Stimulated activated CD4-positive, alpha-beta T cell treated with anti-CD3 and anti-CD28 coated beads, Interleukin-1b, Interleukin-23, amount 100 ng/mL, for 4 hours (primary cell): ENCODE measurements around the gene HIVEP2.
A peak's percentile ranks its signal among the peaks of the same experiment; 100 is the strongest.

Experiments
- DNase-seq, 2 donors: peaks; one replicate each; pipeline ENCODE4 v3.0.0-alpha.2; 2020; ENCODE audit warnings: low read depth in 2 of 2

The HIVEP2 gene

GRCh38 chr6:142925575-142926110, 19.3 kb downstream of the HIVEP2 start:
- no peak for DNase-seq

DNA sequence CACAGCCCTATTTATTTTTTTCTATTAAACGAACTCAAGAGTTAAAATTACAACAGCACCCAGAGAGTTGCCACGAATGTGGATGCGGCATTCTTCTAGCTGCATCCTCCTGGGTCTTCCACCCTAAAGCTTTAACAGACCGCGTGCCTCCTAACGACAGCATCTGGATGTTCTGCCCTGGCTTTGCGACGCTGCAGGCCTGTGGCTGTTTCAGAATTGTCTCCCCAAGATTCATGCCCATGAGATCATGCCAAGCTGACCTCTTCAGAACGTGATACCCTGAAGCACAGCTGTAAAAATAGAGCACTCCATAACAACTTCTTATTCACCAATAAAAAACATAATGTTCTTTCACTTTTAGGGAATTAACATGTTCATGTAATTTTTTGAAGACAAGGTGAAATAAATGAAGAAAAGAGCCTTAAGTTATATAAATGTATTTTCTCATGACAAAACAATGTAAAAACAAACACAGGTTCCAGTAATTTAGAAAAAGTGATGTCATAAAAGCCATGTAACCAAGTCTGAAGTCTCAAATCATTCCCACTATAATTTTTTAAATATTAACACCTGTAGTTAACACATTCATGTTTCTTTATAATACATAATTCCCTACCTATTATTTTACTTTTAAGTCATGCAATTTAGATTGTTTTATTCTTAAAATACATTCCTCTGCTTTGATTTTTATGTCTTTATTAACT, 26.5 kb downstream of the HIVEP2 start:
- no peak for DNase-seq

GRCh38 chr6:142916881-142917280, 28.1 kb downstream of the HIVEP2 start:
- DNase-seq, result no peak

DNA sequence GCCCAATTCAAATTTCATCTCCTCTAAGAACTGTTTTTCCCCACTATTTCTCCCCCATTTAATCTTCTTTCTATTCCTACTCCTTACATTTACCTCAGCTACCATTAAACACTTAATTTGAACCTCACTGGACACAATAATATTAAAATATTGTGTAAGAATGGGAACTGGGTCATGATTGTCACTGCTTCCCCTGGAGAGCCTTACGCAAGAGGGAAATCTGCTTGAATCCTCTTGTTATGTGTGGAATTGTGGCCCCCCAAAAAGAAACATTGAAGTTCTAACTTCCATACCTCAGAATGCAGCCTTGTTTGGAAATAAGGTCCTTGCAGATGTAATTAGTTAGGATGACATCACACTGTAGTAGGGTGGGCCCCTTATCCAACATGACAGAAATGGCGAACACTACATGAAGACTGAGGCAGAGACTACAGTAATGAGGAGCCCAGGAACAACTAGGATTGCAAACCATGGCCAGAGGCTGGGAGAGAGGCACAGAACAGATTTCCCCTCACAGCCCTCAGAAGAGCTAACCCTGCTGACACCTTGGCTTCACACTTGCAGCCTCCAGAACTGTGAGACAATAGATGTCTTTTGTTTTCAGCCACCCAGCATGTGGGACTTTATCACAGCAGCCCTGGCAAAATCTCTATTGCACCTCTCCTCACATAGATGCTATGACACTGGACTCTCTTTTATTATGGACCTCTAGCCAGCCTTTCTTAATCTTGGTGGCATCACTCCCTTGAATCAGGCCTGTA, 29.9 kb downstream of the HIVEP2 start:
- no peak for DNase-seq

GRCh38 chr6:142914369-142914768, 30.6 kb downstream of the HIVEP2 start:
- no peak for DNase-seq

DNA sequence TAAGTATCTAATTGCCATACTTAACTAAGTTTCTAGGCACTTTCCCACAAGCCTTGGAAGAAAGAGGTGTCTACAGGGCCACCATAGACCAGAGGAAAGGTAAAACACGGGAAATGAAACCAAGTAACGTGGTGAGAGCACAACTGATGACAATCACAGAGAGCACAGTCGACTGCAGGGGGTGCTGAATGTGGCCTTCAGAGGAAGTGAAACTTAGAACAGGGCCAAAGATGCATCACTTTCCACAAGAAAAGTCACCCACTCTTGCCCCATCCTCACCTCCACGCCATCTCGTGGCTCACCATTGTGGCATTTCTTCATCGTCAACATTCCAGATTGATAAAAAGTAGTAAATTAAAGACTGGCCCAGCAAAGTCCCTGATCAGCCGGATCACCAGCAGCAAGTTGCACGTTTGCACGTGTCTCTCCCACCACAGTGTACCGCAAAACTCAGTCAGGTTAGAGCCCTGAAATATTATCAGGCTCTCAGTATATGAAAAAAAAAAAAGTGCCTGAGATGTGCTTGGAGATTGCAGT, 31.4 kb downstream of the HIVEP2 start:
- DNase-seq, result peak; percentile 37 to 50

- no peak for DNase-seq
These were observed 31.9 kb downstream of the HIVEP2 start for GRCh38 chr6:142913036-142913510.

DNA sequence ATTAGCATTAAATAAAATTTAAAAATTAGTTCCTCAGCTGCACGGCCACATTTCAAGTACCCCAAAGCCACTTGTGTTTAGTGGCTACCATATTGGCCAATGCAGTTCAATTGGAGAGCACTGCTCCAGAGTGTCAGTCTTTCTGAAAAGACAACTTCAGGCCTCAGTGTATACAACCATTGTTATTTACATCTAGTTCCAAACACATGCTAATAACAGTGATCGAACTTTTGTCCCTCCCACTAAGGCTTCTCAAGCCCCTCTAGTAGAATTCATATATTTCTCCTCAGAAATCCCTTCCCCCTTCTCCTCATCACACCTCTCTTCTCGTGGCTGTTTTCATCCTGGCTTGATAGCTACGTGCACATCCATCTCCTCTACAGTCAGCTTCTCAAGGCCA, 32.9 kb downstream of the HIVEP2 start:
- no peak for DNase-seq

DNA sequence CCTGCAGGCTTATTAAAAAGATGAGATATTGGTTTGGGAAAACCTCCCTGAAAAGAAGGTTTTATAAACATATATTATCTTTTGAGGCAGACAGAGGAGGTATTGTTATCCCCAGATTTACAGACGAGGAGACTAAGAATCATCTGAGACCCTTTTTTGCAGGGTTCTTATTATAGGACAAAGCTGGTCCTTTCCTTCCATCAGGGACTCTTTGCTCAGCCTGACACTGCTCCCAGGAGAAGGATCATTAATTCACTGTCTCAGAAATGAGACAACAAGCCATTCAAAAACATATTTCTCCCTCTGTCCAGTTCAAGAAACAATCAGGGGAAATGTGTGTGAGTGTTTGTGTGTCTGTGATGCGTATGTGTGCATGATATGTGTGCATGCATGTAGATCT, 33.5 kb downstream of the HIVEP2 start:
- DNase-seq, result no peak

- DNase-seq, result no peak
These were observed 35.3 kb downstream of the HIVEP2 start for GRCh38 chr6:142909686-142910085.

- DNase-seq, result no peak
These were observed 36.7 kb downstream of the HIVEP2 start for GRCh38 chr6:142908235-142908634.

GRCh38 chr6:142907544-142907943, 37.4 kb downstream of the HIVEP2 start:
- DNase-seq, result no peak

DNA sequence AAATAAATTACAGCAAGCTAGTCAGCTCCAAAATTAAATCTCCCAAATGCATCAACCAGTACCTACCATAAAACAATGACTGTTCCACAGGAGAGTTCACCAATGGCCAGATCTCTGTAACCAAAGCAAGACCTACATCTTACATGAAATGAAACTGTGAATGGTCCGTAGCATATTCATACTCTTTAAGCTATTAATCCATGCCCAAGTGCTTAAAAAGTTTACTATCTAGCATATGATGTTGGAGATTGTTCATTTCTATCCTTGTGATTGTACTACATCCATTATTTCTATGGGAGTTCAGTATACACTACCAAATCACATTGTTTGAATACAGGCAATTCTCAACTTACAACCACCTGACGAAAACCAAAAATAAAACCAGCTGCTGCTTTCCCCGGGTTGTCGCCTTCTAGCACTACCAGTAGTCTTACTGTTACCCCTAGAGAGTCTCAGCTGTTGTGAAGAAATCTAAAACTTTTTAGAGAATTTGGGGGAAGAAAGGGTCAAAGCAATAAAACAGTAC, 38.0 kb downstream of the HIVEP2 start:
- DNase-seq, result no peak

- DNase-seq, result no peak
These were observed 41.2 kb downstream of the HIVEP2 start for GRCh38 chr6:142903812-142904211.

GRCh38 chr6:142902636-142903053, 42.3 kb downstream of the HIVEP2 start:
- DNase-seq, result peak; percentile 29 to 30

DNA sequence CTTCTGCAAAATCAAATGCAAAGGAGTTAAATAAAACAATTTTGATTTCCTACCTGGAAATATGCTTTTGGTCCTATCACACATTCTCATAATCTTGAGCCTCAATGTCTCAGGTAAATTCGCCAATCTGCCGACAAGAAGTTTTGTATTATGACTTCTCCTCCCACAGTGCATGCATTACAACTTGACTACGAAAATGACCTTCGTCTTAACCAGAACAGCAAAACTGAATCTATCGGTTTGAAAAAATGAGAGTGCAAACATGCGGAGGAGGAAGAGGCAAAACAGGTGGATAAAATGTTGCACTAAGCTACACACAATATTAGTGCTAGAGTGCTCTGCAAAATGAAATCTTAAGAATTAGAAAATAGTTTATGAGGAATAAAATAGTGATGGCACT, 43.4 kb downstream of the HIVEP2 start:
- DNase-seq, result no peak

GRCh38 chr6:142900227-142900971, 44.6 kb downstream of the HIVEP2 start:
- no peak for DNase-seq

DNA sequence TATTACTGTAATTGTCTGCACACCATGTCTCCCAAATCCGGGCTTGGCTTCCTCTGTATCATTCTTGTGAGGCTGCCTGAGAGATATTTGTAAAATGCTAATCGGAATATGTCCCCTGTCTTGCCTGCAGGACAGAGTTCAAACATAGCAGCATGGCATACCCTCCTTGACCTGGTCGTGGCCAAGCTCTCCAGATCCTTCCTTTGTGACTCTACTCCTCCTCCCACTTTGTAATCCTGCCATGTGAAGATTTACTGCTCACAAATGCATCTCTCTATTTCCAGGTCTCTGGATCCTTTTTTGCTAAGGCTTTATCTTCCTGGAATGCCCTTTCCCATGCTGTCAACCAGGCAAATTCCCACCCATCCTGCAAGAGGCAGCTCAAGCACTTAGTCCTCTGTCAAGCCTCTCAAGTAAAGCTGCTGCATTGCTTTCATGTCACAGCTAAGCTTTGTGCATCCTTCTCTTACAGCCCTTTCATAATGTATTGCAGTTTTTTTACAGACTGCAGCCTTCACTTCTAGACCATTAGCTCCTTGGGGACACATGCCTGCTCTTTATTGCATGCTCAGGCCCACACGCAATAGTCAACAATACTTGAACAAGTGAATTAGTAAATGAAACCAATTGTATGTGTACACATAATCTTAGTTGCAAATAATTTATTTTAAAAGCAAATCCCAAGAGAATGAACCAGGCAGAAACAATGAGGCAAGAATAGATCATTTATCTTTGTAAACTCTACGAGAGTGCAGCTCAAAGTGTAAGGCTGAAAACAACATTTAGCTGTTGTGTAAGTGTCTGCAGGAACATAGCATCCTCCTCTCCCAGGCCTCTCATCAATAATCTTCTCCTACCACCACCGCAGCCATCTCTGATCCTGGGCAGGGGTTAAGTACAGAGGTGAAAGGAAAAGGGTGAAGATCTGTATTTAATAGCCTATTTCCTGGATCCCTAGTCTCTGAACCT, 45.8 kb downstream of the HIVEP2 start:
- DNase-seq, result no peak

DNA sequence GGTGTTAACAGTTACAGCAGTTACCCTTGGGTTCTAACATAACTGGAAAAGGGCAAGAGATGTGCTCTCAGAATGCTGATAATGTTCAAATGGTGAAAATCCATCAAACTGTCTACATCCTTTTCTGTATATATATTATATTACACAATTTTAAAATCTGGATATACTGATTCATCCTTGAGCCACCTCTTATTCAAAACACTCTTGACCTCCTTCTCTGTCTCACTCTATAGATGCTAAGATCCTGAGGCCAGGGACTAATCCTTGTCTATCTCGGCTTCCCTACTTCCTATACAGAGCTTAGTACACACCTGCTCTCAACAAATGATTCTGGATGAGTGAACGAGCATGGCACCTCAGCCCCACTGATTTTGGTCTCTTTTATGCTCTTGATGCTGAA, 47.3 kb downstream of the HIVEP2 start:
- DNase-seq, result no peak

GRCh38 chr6:142896732-142897131, 48.2 kb downstream of the HIVEP2 start:
- DNase-seq, result no peak

DNA sequence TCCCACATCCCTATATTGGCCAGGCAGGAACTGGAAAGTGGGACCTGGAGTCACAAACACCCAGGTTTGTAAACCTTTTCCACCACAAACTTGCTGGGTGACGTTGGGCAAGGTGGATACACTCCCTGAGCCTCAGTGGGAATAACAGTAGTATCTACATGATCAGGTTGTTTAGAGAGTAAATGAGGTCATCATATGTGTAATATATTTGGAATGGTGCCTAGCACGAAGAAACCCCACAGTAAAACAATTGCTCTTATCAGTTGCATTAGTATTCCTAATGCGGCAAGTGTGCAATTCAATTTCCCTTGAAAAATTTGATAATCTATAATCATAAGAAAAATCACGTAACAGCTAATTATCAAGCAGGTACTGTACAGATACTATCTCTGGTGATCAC, 51.9 kb downstream of the HIVEP2 start:
- DNase-seq, result no peak
